22Rv1 (cell line): ENCODE measurements around the gene VASH1.

Experiments used
- CTCF ChIP-seq: fragments of 450-650 bp; IDR thresholded peaks from 2 replicates; pipeline ENCODE4 v1.5.1; 2017; ENCODE audit warnings: mild to moderate bottlenecking
- ZFX ChIP-seq: fragments of 450-650 bp; IDR thresholded peaks from 2 replicates; pipeline ENCODE4 v1.6.1; 2017; ENCODE audit warnings: antibody characterized with exemption, borderline replicate concordance

GRCh38 chr14:76775695-76776427 is 14.6 kb downstream of the VASH1 start:
- no peak for TF ChIP-seq CTCF
- TF ChIP-seq ZFX = no peak
